ENCODE data around the gene PROZ.

PROZ gene

GRCh38 chr13:113139577-113139976, 18.9 kb upstream of the PROZ start:
- TF ChIP-seq CTCF (IDR thresholded peaks at IDR 0.05; ENCODE audit: insufficient read depth, low read depth, low read length, missing control alignments) = no peak

GRCh38 chr13:113140677-113141600, 17.5 kb upstream of the PROZ start:
- no peak for DNase-seq (ENCODE audit: low read depth)
- no peak overlapping the region for H3K4me3 ChIP-seq (ENCODE audit: low read depth, low read length)
- TF ChIP-seq CTCF (IDR thresholded peaks at IDR 0.05; ENCODE audit: insufficient read depth, low read depth, low read length, missing control alignments) = no peak

More at GRCh38 chr13:113139577-113139976, 18.9 kb upstream of the PROZ start:
- H3K4me3 ChIP-seq (ENCODE audit: low read depth, low read length) = no peak overlapping the region
- no peak for DNase-seq (ENCODE audit: low read depth)

GRCh38 chr13:113141601-113141970, 16.9 kb upstream of the PROZ start:
- DNase-seq (ENCODE audit: low read depth) = no peak
- no peak overlapping the region for H3K4me3 ChIP-seq (ENCODE audit: low read depth, low read length)
- no peak for TF ChIP-seq CTCF (IDR thresholded peaks at IDR 0.05; ENCODE audit: insufficient read depth, low read depth, low read length, missing control alignments)

GRCh38 chr13:113142876-113143275, 15.6 kb upstream of the PROZ start:
- no peak overlapping the region for H3K4me3 ChIP-seq (ENCODE audit: low read depth, low read length)
- no peak for DNase-seq (ENCODE audit: low read depth)
- TF ChIP-seq CTCF (IDR thresholded peaks at IDR 0.05; ENCODE audit: insufficient read depth, low read depth, low read length, missing control alignments) = no peak

GRCh38 chr13:113143466-113144254, 14.8 kb upstream of the PROZ start:
- DNase-seq (ENCODE audit: low read depth) = no peak
- no peak for TF ChIP-seq CTCF (IDR thresholded peaks at IDR 0.05; ENCODE audit: insufficient read depth, low read depth, low read length, missing control alignments)
- no peak overlapping the region for H3K4me3 ChIP-seq (ENCODE audit: low read depth, low read length)

- H3K4me3 ChIP-seq (ENCODE audit: low read depth, low read length) = no peak overlapping the region
- no peak for TF ChIP-seq CTCF (IDR thresholded peaks at IDR 0.05; ENCODE audit: insufficient read depth, low read depth, low read length, missing control alignments)
- DNase-seq (ENCODE audit: low read depth) = no peak
Observed at GRCh38 chr13:113144255-113144629, 14.2 kb upstream of the PROZ start.
